Esophagus muscularis mucosa (tissue), 4 donors: Measurements from ENCODE around the gene BORCS5. TPM values are rescaled to one million over a fixed set of nuclear protein-coding genes. Genes with fewer than 3 reads are reported as not detected.

ENCODE experiments used
- DNase-seq: peaks from one replicate; pipeline ENCODE4 v3.0.0-alpha.2; 2017; ENCODE audit errors: extremely low spot score
- H3K27ac ChIP-seq, 4 donors: fragments of 200-600 bp; sonication (generic); replicated peaks in 1 of 4; 1 replicate in 3 of 4; 2 replicates in 1 of 4; pipeline ENCODE4 v1.5.1; 2016 to 2019; ENCODE audit warnings: mild to moderate bottlenecking in 1 of 4
- H3K27me3 ChIP-seq, 4 donors: fragments of 200-600 bp; sonication (generic); one replicate each; pipeline versions ENCODE4 v1.5.1 to v1.6.0; 2016 to 2019
- H3K36me3 ChIP-seq, 4 donors: fragments of 200-600 bp; sonication (generic); one replicate each; pipeline ENCODE4 v1.5.1; 2016 to 2019
- H3K4me1 ChIP-seq, 4 donors: fragments of 200-600 bp; sonication (generic); one replicate each; pipeline ENCODE4 v1.5.1; 2016 to 2019
- H3K4me3 ChIP-seq, 4 donors: fragments of 200-600 bp; sonication (generic); 1 replicate in 2 of 4; 2 replicates in 2 of 4; pipeline ENCODE4 v1.5.1; 2016 to 2019; ENCODE audit warnings: mild to moderate bottlenecking in 4 of 4, moderate library complexity in 1 of 4
- H3K9me3 ChIP-seq, 4 donors: fragments of 200-600 bp; sonication (generic); 1 replicate in 3 of 4; 2 replicates in 1 of 4; pipeline ENCODE4 v1.5.1; 2016 to 2019
- EP300 ChIP-seq: sonication (generic); formaldehyde crosslinking; IDR thresholded peaks from one replicate; pipeline ENCODE4 v1.6.1; 2017; ENCODE audit warnings: antibody characterized with exemption
- POLR2A ChIP-seq: fragments of 450-650 bp; IDR thresholded peaks from one replicate; pipeline ENCODE4 v1.6.1; 2017; ENCODE audit warnings: antibody characterized with exemption, moderate library complexity, mild to moderate bottlenecking, low read depth
- POLR2AphosphoS5 ChIP-seq, 2 donors: sonication (generic); formaldehyde crosslinking; IDR thresholded peaks; one replicate each; pipeline ENCODE4 v1.6.1; 2017; ENCODE audit warnings: antibody characterized with exemption in 2 of 2
- WGBS: methylation state at CpG from one replicate; pipeline ENCODE4 v1.1.5; 2018; 5-methylcytosine and 5-hydroxymethylcytosine counted together
- intact Hi-C: fragments of 100-400 bp; cut with DNase I; formaldehyde crosslinking; loops from one replicate; pipeline ENCODE4 v1.15.1; 2023
- total RNA-seq, 4 donors: library from RNA; depleted of rRNA; stranded (reverse); fragments of >200 nt; gene quantifications; one replicate each; pipeline versions ENCODE4 v1.1.0 to v1.2.1, GENCODE V29; 2016
- TF ChIP-seq, protein P1 (sequence below), 3 experiments: fragments of 200-600 bp in 2 of 3; fragments of 450-650 bp in 1 of 3; sonication (generic) in 2 of 3; IDR thresholded peaks; one replicate each; pipeline ENCODE4 v1.5.1; 2017 to 2019; ENCODE audit warnings: antibody characterized with exemption in 3 of 3, mild to moderate bottlenecking in 2 of 3, moderate library complexity in 1 of 3

BORCS5 gene
- total RNA-seq, 4 donors from 2014 or later: 16.5 to 25.0 (median 19.0) TPM

DNA sequence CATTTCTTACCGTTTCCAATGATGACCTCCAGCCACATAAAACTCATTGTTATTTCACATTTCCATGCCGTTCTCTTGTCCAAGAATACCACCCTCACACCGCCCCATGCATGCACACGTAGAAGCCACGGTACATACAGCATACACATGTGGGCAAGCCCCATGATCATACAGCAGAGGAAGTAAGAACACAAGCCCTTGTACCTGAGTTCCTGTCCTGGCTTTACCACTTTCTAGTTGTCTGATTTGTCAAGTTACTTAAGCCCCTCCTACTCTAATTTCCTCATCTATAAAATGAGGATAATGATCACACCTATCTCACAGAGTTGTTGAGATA is 145.9 kb downstream of the BORCS5 start:
- Histone ChIP-seq H3K36me3 (peaks cover 0 to 13% (median 5%) of the 10 kb centered on the region in 4 donors), H3K27ac (no peak overlapping the region), H3K4me3 (no peak overlapping the region), H3K9me3 (no peaks in the 10 kb centered on the region), H3K27me3 (no peaks in the 10 kb centered on the region), H3K4me1 (peaks cover 24 to 34% (median 26%) of the 10 kb centered on the region in 4 donors)
- WGBS: 93% methylated on average over 5 of the region's 5 CpGs
- intact Hi-C loops: no loop called here
- TF ChIP-seq, protein P1, sequence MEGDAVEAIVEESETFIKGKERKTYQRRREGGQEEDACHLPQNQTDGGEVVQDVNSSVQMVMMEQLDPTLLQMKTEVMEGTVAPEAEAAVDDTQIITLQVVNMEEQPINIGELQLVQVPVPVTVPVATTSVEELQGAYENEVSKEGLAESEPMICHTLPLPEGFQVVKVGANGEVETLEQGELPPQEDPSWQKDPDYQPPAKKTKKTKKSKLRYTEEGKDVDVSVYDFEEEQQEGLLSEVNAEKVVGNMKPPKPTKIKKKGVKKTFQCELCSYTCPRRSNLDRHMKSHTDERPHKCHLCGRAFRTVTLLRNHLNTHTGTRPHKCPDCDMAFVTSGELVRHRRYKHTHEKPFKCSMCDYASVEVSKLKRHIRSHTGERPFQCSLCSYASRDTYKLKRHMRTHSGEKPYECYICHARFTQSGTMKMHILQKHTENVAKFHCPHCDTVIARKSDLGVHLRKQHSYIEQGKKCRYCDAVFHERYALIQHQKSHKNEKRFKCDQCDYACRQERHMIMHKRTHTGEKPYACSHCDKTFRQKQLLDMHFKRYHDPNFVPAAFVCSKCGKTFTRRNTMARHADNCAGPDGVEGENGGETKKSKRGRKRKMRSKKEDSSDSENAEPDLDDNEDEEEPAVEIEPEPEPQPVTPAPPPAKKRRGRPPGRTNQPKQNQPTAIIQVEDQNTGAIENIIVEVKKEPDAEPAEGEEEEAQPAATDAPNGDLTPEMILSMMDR (IDR thresholded peaks at IDR 0.05): no peak
- TF ChIP-seq POLR2A (no peak), POLR2AphosphoS5 (IDR thresholded peaks at IDR 0.05) (no peak), EP300 (no peak)
- DNase-seq: no peak

DNA sequence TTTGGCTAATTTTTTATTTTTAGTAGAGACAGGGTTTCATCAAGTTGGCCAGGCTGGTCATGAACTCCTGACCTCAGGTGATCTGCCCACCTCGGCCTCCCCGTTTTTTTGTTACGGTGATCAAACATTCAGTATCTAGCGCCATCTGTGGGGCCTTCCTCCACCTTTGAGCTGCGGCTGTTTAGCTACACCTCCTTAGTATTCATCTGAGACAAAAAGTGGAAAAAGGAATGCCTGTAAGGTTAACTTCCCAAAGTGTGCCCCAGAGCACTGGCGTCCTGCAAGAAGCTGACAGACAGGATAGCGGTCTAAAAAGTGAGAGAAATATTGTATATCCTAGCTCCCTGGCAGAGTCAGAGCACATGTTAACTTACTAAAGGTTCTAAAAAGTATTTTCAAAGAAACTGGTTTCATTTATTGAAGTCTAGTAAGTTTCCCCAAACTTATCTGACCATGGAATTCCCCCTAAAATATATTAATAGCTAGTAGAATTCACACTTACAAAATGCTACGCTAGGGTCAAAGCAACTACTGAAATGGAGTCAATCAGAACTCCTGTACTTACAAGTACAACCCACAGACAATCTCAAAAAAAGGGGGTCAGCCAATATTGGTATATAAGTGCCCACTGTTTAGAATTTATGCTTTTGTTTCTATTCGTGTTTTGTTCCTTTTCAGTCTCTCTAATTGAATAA is 146.7 kb downstream of the BORCS5 start:
- 84% methylated on average over 9 of the region's 9 CpGs for WGBS
- peaks cover 0 to 13% (median 5%) of the 10 kb centered on the region in 4 donors for H3K36me3 ChIP-seq
- H3K27ac ChIP-seq: no peak overlapping the region
- TF ChIP-seq POLR2A (no peak), POLR2AphosphoS5 (IDR thresholded peaks at IDR 0.05) (no peak), EP300 (no peak)
- TF ChIP-seq, protein P1 (IDR thresholded peaks at IDR 0.05): no peak
- intact Hi-C loops: no loop called here
- no peaks in the 10 kb centered on the region for H3K27me3 ChIP-seq
- no peak for DNase-seq
- H3K4me3 ChIP-seq: no peak overlapping the region
- peaks cover 26 to 41% (median 29%) of the 10 kb centered on the region in 4 donors for H3K4me1 ChIP-seq
- H3K9me3 ChIP-seq: no peaks in the 10 kb centered on the region

DNA sequence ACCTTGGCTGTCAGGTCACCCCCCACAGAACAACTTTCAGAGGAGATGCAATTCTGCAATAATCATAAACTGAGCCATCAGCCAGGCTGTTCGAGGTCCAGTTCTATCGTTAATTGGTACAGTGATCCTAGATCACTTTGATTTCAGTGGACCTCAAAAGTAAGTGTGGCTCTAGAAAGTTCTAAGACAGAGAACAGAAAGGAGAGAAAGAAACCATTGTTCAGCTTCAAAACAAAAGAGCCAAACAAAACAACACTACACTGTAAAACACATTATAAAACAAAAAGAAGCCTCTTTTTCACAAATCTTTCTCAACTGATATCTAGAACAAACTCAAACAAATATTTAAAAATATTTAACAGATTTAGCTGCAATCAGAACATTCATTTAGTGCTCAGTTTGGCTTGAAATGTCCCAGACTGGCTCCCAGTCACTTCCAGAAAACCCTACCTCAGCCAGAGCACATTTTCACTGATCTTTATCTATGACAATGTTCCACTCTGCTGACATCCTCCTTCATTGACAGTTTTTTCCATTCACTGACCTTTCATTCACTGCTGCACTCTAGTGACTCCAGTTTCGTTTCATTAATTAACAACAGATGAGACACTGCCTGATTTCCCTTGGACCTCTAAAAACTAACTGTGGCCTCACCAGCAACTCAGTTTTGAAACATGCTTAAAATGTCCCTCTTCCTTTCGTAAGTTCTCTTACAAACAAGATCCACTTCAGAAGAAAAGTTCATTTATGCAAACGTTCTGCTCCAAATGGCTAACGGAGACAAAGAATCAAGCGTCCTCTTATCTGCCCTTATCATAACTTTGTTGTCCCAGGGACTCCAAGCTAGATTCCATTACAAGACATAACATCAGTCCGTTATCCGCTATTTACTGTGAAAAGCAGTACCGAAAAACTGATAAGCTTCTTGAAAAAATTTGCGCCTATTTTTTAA is 148.9 kb downstream of the BORCS5 start:
- Histone ChIP-seq H3K4me3 (peak overlapping the region in 3 of 4 donors; percentile 1 to 21 (median 21)), H3K27ac (peak overlapping the region; percentile 40 to 69 (median 60)), H3K4me1 (peaks cover 33 to 54% (median 37%) of the 10 kb centered on the region in 4 donors), H3K9me3 (no peaks in the 10 kb centered on the region), H3K27me3 (no peaks in the 10 kb centered on the region), H3K36me3 (peaks cover 0 to 5% (median 0%) of the 10 kb centered on the region in 4 donors)
- TF ChIP-seq, protein P1 (IDR thresholded peaks at IDR 0.05): no peak
- TF ChIP-seq EP300: no peak
- peak; percentile 14 to 56 for TF ChIP-seq POLR2AphosphoS5 (IDR thresholded peaks at IDR 0.05)
- TF ChIP-seq POLR2A: no peak
- DNase-seq: no peak
- intact Hi-C loops: no loop called here
- 63% methylated on average over 11 of the region's 11 CpGs for WGBS

DNA sequence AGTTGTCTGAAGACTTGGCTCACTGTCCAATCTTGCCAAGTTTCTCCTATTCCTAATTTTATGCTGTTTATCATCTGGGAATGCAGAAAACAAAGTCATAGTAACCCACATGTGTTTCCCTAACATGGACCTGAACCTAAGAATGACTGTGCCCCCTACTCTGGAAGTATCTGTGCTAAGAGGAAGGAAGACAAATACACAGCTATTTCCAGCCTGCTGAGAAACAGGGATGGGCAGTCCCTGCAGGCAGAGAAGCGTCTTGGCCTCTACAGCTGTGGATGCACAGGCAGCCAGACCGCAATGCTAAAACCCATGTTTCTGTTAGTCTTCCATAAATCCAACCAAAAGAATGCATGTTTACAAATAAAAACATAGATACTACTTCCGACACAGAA is 149.6 kb downstream of the BORCS5 start:
- Histone ChIP-seq H3K9me3 (no peaks in the 10 kb centered on the region), H3K27ac (peak overlapping the region; percentile 40 to 69 (median 60)), H3K36me3 (peaks cover 0 to 5% (median 0%) of the 10 kb centered on the region in 4 donors), H3K27me3 (no peaks in the 10 kb centered on the region), H3K4me3 (peak overlapping the region in 3 of 4 donors; percentile 1 to 21 (median 21)), H3K4me1 (peaks cover 33 to 54% (median 38%) of the 10 kb centered on the region in 4 donors)
- 68% methylated on average over 3 of the region's 3 CpGs for WGBS
- TF ChIP-seq POLR2A (no peak), POLR2AphosphoS5 (IDR thresholded peaks at IDR 0.05) (no peak), EP300 (no peak)
- TF ChIP-seq, protein P1 (IDR thresholded peaks at IDR 0.05): no peak
- DNase-seq: no peak
- intact Hi-C loops: no loop called here
